GM13976 (cell line): Measurements from ENCODE around the gene MGMT.

ENCODE experiments used
- DNase-seq: peaks from one replicate; pipeline ENCODE4 v3.0.0; 2012; ENCODE audit warnings: low spot score
- in situ Hi-C: fragments of 300-500 bp; cut with MboI; formaldehyde crosslinking; loops from one replicate; pipeline ENCODE4 v1.12.0; 2022; ENCODE audit warnings: low sequenced_read_pairs, mixed read lengths, inconsistent platforms; ENCODE audit not compliant: unreplicated experiment
- TF ChIP-seq, protein P1 (sequence below): IDR thresholded peaks from 2 replicates; pipeline ENCODE4 v1.5.1; 2012; ENCODE audit warnings: borderline replicate concordance, mild to moderate bottlenecking; ENCODE audit not compliant: insufficient read depth; ENCODE audit errors: extremely low read depth, missing control alignments, control extremely low read depth

MGMT gene

DNA sequence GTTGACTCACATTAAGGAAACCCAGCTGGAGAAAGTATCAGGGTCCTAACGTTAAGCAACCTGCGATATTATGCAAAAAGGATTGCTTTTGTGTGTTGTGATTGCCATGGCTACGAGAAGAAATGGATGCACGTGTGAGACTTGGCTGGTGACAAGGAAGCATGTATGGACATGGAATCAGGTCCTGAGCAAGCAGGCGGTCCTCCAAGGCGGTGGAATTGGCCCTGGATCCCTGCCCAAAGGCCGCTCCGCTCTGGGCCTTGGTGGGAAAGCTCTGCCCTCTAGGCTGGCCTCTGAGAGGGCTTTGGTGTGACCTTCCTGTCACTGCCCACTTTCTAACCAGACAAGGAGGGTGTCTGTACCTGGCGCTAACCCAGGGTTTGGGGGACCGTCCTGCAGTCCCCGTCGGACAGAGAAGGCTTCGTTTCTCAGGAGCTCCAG is 305.0 kb downstream of the MGMT start:
- TF ChIP-seq, protein P1, sequence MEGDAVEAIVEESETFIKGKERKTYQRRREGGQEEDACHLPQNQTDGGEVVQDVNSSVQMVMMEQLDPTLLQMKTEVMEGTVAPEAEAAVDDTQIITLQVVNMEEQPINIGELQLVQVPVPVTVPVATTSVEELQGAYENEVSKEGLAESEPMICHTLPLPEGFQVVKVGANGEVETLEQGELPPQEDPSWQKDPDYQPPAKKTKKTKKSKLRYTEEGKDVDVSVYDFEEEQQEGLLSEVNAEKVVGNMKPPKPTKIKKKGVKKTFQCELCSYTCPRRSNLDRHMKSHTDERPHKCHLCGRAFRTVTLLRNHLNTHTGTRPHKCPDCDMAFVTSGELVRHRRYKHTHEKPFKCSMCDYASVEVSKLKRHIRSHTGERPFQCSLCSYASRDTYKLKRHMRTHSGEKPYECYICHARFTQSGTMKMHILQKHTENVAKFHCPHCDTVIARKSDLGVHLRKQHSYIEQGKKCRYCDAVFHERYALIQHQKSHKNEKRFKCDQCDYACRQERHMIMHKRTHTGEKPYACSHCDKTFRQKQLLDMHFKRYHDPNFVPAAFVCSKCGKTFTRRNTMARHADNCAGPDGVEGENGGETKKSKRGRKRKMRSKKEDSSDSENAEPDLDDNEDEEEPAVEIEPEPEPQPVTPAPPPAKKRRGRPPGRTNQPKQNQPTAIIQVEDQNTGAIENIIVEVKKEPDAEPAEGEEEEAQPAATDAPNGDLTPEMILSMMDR: no peak
- in situ Hi-C loops: no loop called here
- DNase-seq: no peak

DNA sequence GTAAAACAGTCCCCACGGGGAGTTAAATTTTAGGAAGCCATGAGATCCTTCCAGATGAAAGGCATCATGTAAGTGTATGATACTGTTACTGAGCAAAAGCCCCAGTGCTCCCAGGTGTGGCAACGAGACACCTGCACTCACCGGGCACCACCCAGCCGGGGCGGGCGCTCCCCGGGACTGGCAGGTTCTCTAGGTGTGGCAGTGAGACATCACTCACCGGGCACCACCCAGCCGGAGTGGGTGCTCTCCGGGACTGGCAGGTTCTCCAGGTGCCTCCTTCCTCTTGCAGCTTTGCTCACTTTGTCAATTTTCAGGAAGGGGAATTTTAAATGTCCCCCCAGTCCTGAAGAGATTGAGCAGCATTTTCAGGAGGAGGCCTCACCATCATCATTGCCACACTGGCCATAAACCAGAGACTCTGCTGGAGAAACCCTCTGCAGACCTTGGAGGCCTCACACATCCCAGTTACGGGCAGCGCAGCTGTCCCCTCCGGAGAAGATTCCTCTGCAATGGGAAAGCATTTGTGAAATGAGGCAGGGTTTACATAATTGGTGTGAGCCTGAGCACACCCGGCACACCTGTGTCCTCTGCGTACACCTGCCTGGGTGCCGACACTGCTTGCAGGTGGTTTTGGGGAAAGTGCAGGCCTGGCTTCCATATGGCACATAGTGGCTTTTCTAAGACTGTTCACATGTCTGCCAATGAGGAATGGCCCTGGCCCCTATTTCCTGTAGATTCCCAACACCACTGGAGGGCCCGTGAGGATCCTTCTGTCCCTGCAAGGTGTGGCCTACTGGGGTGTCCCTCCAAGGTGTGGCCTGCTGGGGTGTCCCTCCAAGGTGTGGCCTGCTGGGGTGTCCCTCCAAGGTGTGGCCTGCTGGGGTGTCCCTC is 305.7 kb downstream of the MGMT start:
- TF ChIP-seq, protein P1: no peak
- no peak for DNase-seq
- in situ Hi-C loops: no loop called here

DNA sequence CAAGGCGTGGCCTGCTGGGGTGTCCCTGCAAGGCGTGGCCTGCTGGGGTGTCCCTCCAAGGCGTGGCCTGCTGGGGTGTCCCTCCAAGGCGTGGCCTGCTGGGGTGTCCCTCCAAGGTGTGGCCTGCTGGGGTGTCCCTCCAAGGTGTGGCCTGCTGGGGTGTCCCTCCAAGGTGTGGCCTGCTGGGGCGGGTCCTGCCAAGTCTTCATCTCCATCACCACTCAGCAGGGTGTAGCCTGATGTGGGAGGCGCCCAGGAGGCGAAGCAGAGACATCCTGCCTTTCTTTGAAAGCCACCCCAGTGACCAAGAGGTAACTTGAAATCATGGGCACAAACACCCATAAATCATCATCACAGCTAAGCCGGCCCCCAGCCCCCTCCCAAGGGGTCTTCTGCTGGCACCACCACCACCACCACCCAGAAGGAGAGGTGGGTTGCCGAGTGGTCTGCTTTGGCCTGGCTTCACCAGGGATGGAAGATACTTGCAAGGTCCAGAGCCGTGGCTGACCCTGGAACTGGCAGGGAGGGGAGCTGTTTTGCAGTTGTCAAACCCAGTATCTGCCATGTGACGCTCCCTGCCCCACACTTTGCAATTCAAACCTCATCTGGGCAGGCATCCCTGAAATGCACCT is 306.4 kb downstream of the MGMT start:
- DNase-seq: no peak
- TF ChIP-seq, protein P1: no peak
- in situ Hi-C loops: no loop called here

DNA sequence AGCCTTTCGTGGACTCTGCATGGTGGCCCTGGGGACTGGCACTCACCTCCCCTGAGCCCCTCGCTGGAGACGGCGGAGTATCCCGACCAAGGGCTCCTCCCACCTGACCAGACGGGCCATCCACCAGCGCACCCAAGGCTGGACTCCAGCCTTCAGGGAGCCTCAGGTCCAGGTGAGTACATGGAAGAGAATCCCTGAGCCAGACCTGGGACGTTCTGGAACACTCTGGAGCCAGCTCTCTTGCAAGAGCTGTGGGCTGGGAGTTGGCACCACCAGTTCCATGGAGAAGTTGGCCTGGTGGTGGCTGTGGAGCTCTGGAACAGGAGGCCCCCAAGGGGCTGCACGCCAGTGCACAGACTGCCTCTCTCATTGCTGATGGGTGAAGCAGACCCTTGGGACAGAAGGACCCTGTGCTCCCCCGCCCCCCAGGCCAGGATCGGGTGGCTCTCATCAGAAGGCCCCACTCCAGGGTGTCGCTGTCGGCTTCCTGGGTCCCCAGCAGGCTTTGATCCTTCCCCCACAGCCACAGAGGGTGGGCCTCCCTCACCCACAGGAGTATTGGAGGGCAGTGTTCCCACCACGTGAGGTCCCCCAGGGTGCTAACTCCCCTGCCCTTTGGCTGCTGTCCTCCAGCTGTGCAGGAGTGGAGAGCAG is 307.2 kb downstream of the MGMT start:
- TF ChIP-seq, protein P1: no peak
- in situ Hi-C loops: no loop called here
- no peak for DNase-seq

DNA sequence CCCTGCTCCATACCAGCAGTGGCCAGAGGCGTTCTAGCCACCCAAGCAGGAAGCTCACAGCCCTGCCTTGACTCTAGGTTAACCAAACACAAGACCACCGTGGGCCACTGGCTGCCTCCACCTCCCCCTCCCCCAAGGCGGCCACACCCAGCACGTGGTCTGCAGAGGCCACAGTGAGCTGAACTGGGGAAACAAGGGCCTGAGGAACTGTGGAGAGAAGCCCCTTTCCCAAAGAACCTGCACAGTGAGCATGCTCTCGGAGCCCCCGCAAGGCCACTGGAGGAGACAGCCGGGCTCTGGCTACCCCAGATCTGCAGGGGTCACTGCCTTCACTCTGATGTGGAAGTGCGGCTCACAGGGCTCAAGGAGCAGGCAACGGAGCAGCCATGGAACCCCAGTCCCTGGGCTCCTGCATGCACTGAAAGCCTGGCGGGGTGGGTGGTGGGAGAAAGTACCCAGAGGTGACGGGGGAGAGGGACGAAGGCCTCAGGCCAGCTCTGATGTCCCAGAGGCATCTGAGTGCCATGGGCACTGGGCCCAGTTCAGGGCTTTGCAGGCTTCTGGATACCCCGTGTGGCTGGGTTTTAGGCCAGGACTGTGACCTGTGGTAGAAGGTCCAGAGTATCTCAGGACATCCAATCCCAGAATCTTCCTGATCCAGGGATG is 307.8 kb downstream of the MGMT start:
- TF ChIP-seq, protein P1: no peak
- in situ Hi-C loops: no loop called here
- DNase-seq: no peak

DNA sequence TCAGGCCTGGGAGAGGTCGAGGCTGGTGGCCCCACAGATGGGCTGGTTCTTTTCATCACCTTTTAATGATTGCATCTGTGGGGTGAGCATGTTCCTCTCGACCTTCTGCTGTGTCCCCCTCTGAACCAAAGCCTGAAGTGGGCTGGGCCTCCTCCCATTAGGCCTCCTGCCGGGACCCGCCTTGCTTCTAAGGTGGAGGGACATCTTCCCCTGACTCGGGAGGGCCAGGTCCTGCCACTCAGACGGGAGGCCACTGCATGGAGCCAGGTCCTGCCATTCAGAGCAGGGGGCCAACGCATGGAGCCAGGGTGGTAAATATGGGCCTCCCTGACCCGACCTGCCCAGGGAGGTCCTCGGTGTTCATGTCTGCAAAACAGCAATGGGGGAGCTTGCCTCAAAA is 308.6 kb downstream of the MGMT start:
- in situ Hi-C loops: no loop called here
- TF ChIP-seq, protein P1: no peak
- DNase-seq: no peak
